ENCODE data around the gene BTBD9. TPM values are rescaled to one million over a fixed set of nuclear protein-coding genes. Genes with fewer than 3 reads are reported as not detected.

The BTBD9 gene
- total RNA-seq, 3 donors from 2014 or later = 12.8 to 25.5 (median 19.0) TPM

DNA sequence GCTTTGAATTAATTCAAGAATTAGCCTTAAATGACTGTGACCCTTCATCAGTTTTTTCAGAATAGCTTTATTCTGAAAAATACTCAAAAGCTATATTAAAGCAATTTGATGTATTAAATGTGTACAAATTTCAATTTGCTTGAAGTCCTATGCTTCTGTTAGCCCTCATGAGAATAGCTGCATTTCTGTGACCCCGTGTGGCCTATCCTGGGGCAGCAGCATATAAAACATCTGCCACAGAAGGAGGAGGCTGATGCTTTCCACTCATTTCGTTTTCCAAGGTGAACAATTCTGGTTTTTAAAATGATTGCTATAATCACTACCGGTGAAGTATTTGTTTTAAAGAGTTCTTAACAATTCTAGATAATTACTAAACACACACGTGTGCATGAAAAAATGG lies 360.3 kb downstream of the BTBD9 start:
- intact Hi-C loops (cut with DNase I; ENCODE audit: low total_unique reads) = no loop called here
- TF ChIP-seq, protein P1, sequence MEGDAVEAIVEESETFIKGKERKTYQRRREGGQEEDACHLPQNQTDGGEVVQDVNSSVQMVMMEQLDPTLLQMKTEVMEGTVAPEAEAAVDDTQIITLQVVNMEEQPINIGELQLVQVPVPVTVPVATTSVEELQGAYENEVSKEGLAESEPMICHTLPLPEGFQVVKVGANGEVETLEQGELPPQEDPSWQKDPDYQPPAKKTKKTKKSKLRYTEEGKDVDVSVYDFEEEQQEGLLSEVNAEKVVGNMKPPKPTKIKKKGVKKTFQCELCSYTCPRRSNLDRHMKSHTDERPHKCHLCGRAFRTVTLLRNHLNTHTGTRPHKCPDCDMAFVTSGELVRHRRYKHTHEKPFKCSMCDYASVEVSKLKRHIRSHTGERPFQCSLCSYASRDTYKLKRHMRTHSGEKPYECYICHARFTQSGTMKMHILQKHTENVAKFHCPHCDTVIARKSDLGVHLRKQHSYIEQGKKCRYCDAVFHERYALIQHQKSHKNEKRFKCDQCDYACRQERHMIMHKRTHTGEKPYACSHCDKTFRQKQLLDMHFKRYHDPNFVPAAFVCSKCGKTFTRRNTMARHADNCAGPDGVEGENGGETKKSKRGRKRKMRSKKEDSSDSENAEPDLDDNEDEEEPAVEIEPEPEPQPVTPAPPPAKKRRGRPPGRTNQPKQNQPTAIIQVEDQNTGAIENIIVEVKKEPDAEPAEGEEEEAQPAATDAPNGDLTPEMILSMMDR (IDR thresholded peaks at IDR 0.05) = no peak
- TF ChIP-seq POLR2A (IDR thresholded peaks at IDR 0.05) (no peak), POLR2AphosphoS5 (IDR thresholded peaks at IDR 0.05) (no peak)
- Histone ChIP-seq H3K4me1 (no peaks in the 10 kb centered on the region), H3K36me3 (no peaks in the 10 kb centered on the region), H3K9me3 (no peaks in the 10 kb centered on the region), H3K27ac (no peak overlapping the region), H3K27me3 (no peaks in the 10 kb centered on the region), H3K4me3 (no peak overlapping the region)
- no peak for DNase-seq (ENCODE audit: low spot score in 2 of 2)

DNA sequence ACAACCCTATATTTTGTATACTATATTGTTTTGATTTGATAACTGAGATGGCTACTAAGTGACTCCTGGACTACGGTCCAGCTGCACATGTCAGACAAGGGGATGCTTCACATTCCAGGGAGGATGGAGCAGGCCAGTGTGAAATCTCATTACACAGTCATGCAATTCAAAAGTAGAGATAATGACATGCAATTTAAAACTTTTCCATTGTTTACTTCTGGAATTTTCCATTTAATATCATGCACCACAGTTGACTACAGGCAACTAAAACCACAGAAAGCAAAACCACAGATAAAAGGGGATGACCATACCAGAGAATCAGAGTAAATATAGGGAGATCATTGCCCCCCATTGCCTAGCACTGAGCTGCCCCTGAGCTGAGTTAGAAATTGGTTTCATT lies 366.4 kb downstream of the BTBD9 start:
- Histone ChIP-seq H3K4me1 (no peaks in the 10 kb centered on the region), H3K4me3 (no peak overlapping the region), H3K9me3 (no peaks in the 10 kb centered on the region), H3K27me3 (no peaks in the 10 kb centered on the region), H3K27ac (no peak overlapping the region), H3K36me3 (no peaks in the 10 kb centered on the region)
- no peak for TF ChIP-seq POLR2AphosphoS5 (IDR thresholded peaks at IDR 0.05)
- no peak for TF ChIP-seq POLR2A (IDR thresholded peaks at IDR 0.05)
- TF ChIP-seq, protein P1 (IDR thresholded peaks at IDR 0.05) = no peak
- intact Hi-C loops (cut with DNase I; ENCODE audit: low total_unique reads) = no loop called here
- no peak for DNase-seq (ENCODE audit: low spot score in 2 of 2)

GRCh38 chr6:38272222-38272621 lies 367.5 kb downstream of the BTBD9 start:
- DNase-seq (ENCODE audit: low spot score in 2 of 2) = no peak
- TF ChIP-seq POLR2A (IDR thresholded peaks at IDR 0.05) = no peak
- TF ChIP-seq POLR2AphosphoS5 (IDR thresholded peaks at IDR 0.05) = no peak
- TF ChIP-seq, protein P1 (IDR thresholded peaks at IDR 0.05) = no peak
- no peaks in the 10 kb centered on the region for H3K27me3 ChIP-seq
- H3K9me3 ChIP-seq = no peaks in the 10 kb centered on the region
- no peak overlapping the region for H3K27ac ChIP-seq
- no peak overlapping the region for H3K4me3 ChIP-seq
- no peaks in the 10 kb centered on the region for H3K36me3 ChIP-seq
- intact Hi-C loops (cut with DNase I; ENCODE audit: low total_unique reads) = no loop called here
- no peaks in the 10 kb centered on the region for H3K4me1 ChIP-seq

GRCh38 chr6:38271081-38271480 lies 368.6 kb downstream of the BTBD9 start:
- TF ChIP-seq POLR2A (IDR thresholded peaks at IDR 0.05) (no peak), POLR2AphosphoS5 (IDR thresholded peaks at IDR 0.05) (no peak)
- TF ChIP-seq, protein P1 (IDR thresholded peaks at IDR 0.05) = no peak
- no peaks in the 10 kb centered on the region for H3K9me3 ChIP-seq
- no peak overlapping the region for H3K27ac ChIP-seq
- H3K36me3 ChIP-seq = no peaks in the 10 kb centered on the region
- no peak for DNase-seq (ENCODE audit: low spot score in 2 of 2)
- H3K27me3 ChIP-seq = no peaks in the 10 kb centered on the region
- no peak overlapping the region for H3K4me3 ChIP-seq
- H3K4me1 ChIP-seq = no peaks in the 10 kb centered on the region
- intact Hi-C loops (cut with DNase I; ENCODE audit: low total_unique reads) = no loop called here

- no peak for DNase-seq (ENCODE audit: low spot score in 2 of 2)
- H3K27ac ChIP-seq = no peak overlapping the region
Measured at GRCh38 chr6:38270367-38270766, 369.4 kb downstream of the BTBD9 start.

More at GRCh38 chr6:38270367-38270766, 369.4 kb downstream of the BTBD9 start:
- intact Hi-C loops (cut with DNase I; ENCODE audit: low total_unique reads) = no loop called here
- Histone ChIP-seq H3K9me3 (no peaks in the 10 kb centered on the region), H3K36me3 (no peaks in the 10 kb centered on the region), H3K27me3 (no peaks in the 10 kb centered on the region), H3K4me3 (no peak overlapping the region), H3K4me1 (no peaks in the 10 kb centered on the region)
- TF ChIP-seq, protein P1 (IDR thresholded peaks at IDR 0.05) = no peak
- TF ChIP-seq POLR2A (IDR thresholded peaks at IDR 0.05) (no peak), POLR2AphosphoS5 (IDR thresholded peaks at IDR 0.05) (no peak)
